Germinal center (tissue), 1 donor: ENCODE data around the gene LPGAT1.

Experiments used
- DNase-seq: peaks from one replicate; pipeline ENCODE4 v3.0.0; 2012; ENCODE audit warnings: mixed read lengths, low spot score

The LPGAT1 gene

DNA sequence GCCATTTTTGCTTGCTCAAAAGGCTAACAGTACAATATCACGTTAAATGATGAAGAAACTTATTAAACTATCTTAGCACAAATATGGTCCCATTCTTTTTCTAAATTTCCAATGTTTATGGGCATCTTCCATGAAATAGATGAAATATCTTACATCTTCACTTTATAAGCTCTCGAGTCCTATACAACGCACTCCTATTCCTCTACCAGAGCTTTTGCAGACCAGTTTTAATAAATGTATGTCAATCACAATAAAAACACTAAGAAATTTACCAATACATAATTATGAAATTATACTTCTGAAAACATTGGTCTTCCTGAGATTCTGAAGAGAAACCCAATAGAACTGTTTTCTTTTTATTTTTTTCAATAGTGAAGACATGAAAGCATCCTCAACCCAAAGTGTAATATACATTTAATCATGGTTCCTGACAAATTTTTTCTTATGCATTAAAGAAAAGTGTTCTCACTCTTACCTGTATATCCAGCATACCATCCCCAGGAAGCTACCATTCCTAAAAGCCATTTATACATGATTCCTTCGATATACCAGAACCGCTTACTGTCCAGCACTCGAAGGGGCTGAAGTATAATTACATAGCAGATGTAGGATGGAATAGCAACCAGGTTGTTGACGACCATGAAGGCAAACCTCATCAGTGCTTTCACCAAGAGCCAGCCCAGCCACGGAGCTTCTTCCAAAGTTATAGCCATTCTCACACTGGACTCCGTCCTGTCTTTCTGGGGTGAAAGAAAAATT, 1.8 kb downstream of the LPGAT1 start:
- DNase-seq = no peak

DNA sequence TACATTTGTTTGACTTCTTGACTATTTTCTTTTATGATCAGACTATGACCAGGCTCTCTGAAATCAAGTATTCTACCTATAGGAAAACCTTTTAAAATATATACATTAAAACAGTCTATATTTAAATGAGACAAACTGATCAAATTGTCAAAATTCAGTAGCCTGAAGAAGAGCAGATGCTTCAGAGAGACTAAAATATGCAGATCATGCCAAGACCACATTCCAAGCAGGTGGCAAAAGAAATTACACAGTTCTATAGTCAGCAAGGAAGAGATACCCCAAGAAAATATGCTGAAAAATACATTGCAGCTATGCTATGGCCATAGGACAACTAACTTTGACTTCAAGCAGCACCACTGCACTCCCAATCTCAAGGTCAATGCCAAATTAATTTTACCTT, 3.5 kb downstream of the LPGAT1 start:
- DNase-seq = no peak

DNA sequence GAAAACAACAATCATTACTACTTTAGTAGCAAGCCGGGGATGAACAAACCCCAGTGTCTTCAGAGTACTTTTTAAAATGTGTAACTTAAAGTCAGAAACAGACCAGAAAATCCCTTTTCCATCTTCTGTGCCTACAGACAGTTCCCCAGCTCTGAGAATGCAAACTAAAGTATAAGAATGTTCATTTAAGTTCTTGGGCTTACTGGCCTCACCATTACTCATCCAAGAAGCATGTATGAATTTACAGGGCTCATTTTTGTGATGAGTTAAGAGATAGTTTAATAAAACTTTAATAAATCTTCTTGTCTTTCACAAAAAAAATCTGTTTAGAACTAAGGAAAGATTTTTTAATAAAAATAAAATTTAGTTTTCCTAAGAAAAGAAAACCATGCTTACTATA, 4.6 kb downstream of the LPGAT1 start:
- no peak for DNase-seq

DNA sequence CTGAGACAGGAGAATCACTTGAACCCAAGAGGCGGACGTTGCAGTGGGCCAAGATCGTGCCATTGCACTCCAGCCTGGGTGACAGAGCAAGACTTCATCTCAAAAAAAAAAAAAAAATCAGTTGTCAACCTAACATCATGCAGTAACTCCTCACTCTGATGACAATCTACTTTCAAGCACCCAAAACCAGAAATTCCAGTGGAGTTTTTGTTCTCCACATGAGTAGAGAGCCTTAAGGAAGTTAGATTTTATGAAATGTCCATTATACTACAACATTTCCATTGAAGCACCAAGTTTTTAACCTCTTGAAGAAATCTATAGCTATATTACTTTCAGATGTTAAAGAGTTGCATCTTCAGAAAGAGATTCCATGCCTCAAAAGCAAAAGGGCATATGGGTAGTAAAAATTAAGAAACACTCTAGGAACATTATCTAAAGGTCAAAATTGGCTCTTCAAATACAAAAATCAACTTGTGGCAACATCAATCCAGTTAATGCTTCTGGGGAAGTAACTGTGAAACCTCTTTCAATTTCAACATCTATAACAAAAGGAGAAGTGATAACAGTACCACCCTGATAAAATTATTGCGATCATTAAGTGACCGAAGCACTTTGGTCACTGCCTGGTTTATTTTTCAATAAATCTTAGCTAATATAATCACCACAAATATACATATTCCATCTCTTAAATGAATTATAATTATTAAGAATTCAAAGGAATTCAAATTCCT, 7.7 kb downstream of the LPGAT1 start:
- DNase-seq = no peak

DNA sequence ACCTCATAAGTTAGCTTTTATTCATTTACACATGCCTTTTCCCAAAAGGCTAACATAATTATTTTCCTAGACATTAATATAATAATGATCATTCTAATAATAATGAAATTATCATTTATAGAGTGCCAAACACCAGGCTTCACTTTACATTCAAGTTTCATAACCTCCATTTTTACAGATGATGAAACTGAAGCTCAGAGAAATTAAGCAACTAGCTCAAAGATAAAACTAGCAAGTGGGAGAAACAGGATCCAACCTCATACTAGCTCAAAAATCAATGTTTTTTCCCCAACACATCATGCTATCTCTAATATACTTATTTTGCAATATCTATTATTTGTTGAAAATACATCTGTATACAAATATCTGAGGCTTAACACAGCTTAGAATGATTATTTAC, 14.0 kb downstream of the LPGAT1 start:
- DNase-seq = no peak

DNA sequence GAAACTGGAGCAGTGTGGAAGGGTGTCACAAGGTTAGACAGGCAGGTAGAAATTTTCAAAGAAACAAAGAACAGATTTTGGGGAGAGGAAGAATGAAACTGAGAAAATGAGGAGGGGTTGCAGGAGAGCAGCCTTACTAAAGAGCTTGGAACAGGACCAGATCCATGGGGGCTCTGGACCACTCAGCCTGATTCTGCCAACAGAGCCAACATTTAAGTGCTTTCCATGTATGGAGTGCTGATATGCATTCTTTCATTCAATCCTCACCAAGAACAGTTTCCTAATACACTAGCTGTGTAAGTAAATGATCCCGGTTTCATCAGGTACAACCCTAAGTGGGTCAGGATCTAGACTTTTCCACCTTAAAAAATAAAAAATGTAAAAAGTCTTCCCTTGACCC, 16.2 kb downstream of the LPGAT1 start:
- DNase-seq = no peak

DNA sequence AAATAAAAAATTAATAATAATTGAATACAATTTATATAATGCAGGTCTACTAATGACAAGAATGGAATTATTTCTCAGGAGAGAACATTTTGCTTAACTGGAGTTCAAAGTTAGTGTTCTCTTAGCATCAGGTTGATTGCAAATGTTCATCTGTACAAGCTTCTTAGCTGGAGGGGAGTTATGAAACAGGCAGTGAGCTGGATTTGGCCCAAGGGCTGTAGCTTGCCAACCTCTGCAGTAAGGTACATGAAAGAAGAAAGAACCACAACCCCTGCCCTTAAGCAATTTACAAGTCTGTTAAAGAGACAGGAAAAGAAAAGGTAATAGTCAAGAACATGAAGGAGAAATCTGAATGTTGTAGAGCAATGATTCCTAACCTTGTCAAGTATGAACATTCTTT, 17.0 kb downstream of the LPGAT1 start:
- DNase-seq = no peak

DNA sequence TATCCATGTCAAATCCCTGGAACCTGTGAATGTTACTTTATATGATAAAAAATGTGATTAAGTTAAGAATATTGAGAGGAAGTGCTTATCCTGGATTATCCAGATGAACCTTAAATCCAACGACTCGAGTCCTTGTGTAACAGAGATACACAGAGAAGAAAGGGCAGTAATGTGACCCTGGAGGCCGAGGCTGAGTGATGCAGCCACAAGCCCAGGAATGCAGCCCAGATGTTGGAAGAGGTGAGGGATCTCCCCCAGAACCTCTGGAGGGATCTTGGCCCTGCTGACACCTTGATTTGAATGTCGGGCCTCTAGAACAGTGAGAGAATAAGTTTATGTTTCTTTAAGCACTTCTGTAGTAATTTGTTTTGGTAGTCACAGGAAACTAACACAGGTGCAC, 18.0 kb downstream of the LPGAT1 start:
- DNase-seq = no peak

DNA sequence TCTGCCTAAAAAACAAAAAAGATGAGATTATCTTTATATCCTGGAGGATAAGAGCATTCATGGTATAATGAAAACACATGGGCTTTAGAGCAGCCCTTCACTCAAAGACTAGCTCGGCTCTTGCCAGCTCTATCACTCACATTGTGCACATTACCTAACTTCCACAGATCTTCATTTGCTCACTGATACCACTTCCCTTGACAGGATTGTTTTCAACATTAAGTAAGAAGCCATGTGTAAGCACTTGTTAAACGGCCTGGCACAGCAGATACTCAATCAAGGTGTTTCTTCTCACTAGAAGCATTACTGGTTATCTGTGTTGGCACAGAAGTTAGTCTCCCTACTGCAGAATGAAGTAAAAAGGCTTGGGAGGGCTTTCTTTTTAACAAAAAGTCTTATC, 18.7 kb downstream of the LPGAT1 start:
- DNase-seq = no peak

DNA sequence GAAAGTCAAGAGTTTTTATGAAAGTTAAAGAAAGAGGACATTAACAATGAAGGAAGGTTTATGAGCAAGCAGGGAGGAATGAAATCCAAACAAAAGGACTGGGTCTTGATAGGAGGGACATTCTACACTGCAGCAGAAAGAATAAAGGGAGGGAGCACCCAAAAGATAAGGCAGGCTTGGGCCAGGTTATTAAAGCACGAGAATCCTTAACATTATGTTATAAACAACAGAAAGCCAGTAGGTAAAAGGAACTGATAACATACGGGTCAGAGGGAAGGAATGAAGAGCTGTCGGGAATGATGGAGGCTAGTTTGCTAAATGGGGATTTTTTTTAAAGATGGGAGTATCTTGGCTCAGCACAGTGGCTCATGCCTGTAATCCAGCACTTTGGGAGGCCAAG, 19.4 kb downstream of the LPGAT1 start:
- no peak for DNase-seq

DNA sequence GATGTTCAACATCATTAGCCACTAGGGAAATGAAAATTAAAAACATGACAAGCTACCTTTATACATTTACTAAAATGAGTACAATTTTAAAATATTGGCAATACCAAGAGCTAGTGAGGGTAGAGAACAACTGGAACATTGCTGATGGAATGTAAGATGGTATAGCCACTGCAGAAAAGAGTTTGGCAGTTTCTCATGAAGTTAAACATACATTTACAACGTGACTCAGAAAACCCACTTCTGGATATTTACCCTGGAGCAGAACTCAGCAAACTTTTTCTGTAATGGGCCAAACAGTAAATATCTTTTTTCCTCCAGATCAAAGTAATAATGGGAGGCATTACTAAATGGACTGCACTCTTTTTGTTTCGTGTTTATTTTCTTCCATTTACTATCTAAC, 22.1 kb downstream of the LPGAT1 start:
- no peak for DNase-seq

DNA sequence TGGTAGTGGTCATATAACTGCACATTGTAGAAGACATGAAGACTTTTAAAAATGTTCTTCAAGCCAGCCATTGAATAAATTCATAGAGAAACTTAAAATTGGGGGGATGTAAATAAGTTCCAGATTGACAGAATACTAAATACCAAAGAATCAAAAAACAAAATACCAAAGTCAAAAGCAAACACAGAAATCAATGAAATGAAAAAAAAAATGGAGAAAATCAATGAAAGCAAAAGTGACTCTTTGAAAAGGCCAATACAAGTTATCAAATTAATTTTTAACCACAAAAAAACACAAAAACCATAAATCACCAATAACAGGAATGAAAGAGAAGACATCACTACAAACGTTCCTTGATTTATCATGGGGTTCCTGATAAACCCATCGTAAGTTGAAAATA, 25.6 kb downstream of the LPGAT1 start:
- no peak for DNase-seq

DNA sequence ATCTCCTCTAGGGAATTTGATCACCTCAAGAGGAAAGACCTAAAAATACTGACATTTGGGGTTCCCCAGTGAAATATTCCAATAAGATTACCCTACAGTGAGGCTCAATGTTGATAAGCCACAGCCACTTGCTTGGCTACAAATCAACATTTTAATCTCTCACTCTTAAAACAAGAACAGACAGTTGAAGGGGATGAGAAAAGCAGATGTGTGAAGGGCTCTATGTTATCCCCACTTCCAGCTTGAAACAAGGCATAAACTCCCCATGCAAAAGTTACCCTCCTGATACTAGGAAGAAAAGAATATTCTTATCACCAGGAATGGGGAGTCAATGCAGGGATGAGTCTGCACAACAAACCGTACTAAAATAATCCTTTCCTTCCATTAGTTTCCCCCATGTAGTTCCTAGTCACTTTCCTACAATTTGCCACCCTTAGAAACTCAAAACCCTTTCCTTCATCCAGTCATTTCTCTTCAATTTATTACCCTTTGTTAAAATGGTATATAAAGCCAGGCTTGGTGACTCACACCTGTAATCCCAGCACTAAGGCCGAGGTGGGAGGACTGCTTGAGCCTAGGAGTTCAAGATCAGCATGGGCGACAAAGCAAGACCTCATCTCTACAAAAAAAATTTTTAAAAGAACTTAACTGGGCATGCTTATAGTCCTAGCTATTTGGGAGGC, 29.5 kb downstream of the LPGAT1 start:
- DNase-seq = no peak

DNA sequence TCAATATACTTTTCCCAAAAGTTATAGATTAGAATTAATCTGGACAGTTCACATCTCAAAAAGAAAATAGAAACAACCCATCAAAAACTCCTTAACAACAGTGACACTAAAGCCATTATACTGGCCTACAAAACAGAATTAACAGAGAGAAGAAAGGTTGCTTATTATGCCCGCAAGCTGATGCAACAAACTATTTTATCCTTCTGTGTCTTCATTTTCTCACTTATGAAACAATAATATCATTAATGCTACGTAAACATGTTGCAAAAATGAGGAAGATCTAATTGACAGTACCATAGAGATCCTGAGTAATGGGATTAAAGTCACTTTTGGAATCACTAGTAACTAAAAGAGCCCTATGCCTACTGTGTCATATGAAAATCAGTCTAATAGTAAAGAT, 32.6 kb downstream of the LPGAT1 start:
- no peak for DNase-seq

DNA sequence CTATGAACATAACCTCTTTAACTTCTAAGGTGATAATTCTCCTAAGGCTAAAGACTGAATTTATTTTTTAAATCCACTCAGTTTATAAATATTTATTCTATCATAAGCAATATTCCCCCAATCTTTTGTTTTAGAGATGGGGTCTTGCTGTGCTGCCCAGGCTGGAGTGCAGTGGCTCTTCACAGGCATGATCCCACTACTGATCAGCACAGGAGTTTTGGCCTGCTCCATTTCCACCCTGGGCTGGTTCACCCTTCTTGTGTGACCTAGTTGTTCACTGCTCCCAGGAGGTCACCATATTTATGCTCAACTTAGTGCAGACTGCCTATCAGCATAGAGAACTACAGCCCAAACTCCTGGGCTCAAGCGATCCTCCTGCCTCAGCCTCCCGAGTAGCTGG, 38.6 kb downstream of the LPGAT1 start:
- no peak for DNase-seq

DNA sequence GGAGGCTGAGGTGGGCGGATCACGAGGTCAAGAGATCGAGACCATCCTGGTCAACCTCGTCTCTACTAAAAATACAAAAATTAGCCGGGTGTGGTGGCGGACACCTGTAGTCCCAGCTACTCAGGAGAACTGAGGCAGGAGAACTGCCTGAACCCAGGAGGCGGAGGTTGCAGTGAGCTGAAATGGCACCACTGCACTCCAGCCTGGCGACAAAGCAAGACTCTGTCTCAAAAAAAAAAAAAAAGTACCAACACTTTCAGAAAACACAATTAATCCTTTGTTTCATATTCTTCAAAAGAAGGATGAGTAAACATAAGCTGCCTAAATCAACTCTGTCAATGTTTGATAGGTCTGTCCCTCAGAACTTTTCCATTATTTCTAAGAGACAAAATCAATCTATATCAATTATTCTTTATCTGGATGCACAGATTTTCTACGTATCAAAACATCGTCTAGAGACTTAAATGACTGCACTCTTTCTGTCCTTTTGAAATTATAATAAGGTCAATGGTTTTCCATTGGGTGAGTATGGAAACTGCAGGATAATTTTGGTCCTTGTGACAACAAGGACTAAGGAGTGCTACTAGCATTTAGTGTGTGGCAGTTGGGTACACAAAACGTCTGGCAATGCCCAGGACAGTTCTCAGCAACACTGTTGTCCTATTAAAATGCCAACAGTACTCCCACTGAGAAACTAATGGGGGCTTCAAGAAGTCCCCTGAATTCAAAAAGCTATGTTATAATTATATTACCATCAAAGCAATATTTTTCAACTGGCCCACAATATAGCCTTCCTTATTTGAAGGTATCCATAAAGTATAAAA, 40.7 kb downstream of the LPGAT1 start:
- DNase-seq = no peak

DNA sequence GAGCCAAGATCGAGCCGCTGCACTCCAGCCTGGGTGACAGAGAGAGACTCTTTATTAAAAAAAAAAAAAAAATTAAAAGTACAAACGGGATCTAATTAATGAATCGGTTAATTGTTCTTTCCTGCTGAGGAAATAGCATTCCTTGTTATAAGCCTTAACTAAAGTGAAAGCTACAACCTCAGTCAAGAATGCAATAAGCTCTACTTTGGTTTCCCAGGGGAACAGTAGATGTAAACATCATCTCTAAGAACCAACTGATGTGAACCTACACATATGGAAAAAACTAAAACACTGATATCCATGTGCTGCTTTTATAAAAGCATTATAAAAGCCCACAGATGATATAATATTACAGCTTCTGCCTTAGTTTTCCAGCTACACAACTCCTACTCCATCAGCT, 41.9 kb downstream of the LPGAT1 start:
- no peak for DNase-seq

DNA sequence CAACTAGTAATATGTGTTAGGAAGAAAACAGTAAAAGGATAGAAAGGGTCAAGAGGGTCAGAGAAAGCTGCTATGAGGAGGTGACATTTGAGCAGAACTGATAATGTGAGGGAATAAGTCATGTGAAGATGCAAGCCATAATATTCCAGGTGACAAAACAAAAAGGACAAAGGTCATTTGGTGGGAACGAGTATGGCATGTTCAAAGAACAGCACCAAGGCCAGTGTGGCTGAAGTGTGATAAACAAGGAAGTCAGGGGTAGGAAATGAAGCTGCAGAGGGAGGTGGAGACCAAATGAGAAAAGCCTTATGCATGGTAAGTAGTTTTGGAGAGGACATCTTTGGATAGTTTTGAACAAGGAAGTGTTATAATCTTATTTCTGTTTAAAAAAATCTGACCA, 46.7 kb downstream of the LPGAT1 start:
- no peak for DNase-seq

DNA sequence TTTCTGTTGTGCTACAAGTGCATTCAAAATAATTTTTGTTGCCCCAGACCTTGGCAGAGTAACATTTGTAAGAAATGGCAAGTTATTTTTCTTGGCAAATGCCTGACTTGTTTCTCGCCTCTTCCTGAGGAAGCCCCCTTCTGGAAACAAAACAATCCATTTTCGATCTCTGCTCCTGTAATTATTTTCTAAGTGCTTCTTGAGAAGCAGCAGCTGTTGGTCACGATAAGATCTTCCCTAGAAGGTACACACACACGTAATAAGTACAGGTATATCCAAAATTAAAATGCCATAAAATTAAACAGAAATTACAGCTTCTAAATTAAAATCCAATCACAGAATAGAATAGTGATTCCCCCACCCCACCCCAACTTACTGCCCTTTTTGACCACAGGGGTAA, 47.3 kb downstream of the LPGAT1 start:
- no peak for DNase-seq

DNA sequence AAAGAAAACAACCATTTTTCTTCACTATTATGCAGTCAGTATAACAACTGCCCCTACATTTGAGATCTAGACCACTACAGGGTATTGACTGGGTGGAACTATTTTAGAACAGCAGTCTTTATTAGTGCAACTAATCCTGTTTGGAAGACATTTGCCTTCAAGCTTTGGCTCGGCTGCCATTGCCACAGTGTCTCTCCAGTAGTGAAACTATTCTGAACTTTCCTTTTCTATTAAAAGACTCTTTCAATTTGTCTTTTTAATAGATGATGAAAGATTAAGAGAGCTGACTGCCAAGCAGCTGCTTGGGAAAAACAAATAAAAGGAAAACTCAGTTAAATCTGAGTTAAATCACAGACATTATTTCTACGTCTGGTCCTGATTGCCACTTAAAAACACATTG, 49.3 kb downstream of the LPGAT1 start:
- no peak for DNase-seq

DNA sequence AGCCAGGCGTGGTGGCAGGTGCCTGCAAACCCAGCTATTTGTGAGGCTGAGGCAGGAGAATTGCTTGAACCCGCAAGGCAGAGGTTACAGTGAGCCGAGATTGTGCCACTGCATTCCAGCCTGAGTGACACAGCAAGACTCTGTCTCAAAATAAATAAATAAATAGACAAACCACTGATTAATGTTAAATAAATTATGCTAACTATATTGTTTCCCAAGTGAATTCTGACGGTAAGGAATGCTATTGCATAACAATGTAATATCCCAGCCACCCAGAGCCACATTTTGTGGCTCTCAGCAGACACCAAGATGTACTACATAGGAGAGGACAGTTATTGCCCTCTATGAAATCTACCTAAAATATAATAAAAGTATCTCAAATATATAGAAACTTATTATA, 55.4 kb downstream of the LPGAT1 start:
- no peak for DNase-seq

DNA sequence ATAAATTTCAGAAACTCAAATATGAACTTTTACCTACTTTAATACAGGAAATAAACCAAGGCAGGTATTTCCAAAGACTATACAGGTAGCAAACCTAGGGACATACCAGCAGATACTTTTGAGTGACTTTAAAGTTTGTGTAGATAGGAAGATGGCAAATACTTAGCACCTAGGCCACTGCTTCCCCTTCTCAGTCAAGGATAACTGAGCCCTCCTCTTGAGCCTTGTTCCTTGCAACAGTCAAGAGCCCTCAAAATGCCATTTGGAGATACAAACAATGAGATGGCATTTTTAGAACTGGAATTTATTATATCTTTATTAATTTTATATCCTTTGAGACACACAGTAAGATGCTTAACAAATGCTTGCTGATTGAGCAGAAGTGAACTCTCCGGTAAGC, 65.9 kb downstream of the LPGAT1 start:
- DNase-seq = no peak

DNA sequence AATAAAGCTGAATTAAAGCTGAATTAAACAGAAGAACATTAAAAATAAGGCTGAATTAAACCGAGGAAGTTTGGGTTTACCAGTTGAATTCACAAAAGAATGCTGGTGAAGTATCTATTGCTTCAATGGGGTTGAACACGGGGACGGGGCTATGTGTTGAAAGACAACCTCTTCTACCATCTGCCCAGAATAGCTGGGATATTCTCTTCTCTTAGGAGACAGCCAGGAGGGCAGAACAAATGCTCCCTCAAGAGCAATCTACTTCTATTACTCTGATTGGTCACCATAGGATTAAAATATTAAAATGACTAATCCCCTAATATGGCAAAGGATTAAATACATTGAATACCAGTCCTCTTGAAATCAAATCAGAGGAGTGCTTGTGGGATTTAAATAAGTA, 68.4 kb downstream of the LPGAT1 start:
- no peak for DNase-seq
